H9 (cell line): ENCODE data around the gene NAPEPLD. TPM values are rescaled to one million over a fixed set of nuclear protein-coding genes. Genes with fewer than 3 reads are reported as not detected.

ENCODE experiments used
- DNase-seq: peaks from one replicate; pipeline ENCODE4 v3.0.0-alpha.2; 2017
- H2AFZ ChIP-seq: one replicate; pipeline ENCODE4 v1.6.1; 2013; ENCODE audit warnings: mild to moderate bottlenecking, low read length, control low read depth, moderate library complexity
- H2AK5ac ChIP-seq: 2 replicates; pipeline ENCODE4 v1.6.1; 2013; ENCODE audit warnings: low read length, control low read depth, mixed read lengths; ENCODE audit not compliant: insufficient read length
- H2BK120ac ChIP-seq: one replicate; pipeline ENCODE4 v1.6.1; 2013; ENCODE audit warnings: low read depth, mild to moderate bottlenecking, low read length, control low read depth, inconsistent platforms; ENCODE audit not compliant: poor library complexity, severe bottlenecking
- H2BK12ac ChIP-seq: 2 replicates; pipeline ENCODE4 v1.6.1; 2013; ENCODE audit warnings: low read length, control low read depth, mixed read lengths, low read depth; ENCODE audit not compliant: insufficient read length
- H2BK15ac ChIP-seq: 2 replicates; pipeline ENCODE4 v1.6.1; 2013; ENCODE audit warnings: low read depth, low read length, control low read depth
- H2BK20ac ChIP-seq: one replicate; pipeline ENCODE4 v1.6.1; 2013; ENCODE audit warnings: low read depth, mild to moderate bottlenecking, low read length, control low read depth, inconsistent platforms; ENCODE audit not compliant: poor library complexity, severe bottlenecking
- H2BK5ac ChIP-seq: 2 replicates; pipeline ENCODE4 v1.6.1; 2013; ENCODE audit warnings: low read length, control low read depth, mixed read lengths; ENCODE audit not compliant: insufficient read length
- H3K14ac ChIP-seq: 2 replicates; pipeline ENCODE4 v1.6.1; 2013; ENCODE audit warnings: low read length, control low read depth; ENCODE audit not compliant: insufficient read depth
- H3K18ac ChIP-seq: 2 replicates; pipeline ENCODE4 v1.6.1; 2013; ENCODE audit warnings: low read depth, mild to moderate bottlenecking, mixed read lengths, low read length, control low read depth; ENCODE audit not compliant: insufficient read length
- H3K23ac ChIP-seq: 2 replicates; pipeline ENCODE4 v1.6.1; 2013; ENCODE audit warnings: low read length, control low read depth, mixed read lengths, low read depth; ENCODE audit not compliant: insufficient read length
- H3K23me2 ChIP-seq: 2 replicates; pipeline ENCODE4 v1.6.1; 2013; ENCODE audit warnings: low read depth, mild to moderate bottlenecking, mixed read lengths, low read length, control low read depth; ENCODE audit not compliant: insufficient read length, poor library complexity, severe bottlenecking
- H3K27ac ChIP-seq: 2 replicates; pipeline ENCODE4 v1.5.1; 2013; ENCODE audit warnings: low read length, control low read depth, mixed read lengths, low read depth; ENCODE audit not compliant: insufficient read length
- H3K27me3 ChIP-seq: 2 replicates; pipeline ENCODE4 v1.6.1; 2013; ENCODE audit warnings: low read length, control low read depth, inconsistent platforms; ENCODE audit not compliant: insufficient read depth
- H3K4ac ChIP-seq: 2 replicates; pipeline ENCODE4 v1.6.1; 2013; ENCODE audit warnings: low read depth, mild to moderate bottlenecking, control low read depth, inconsistent platforms, low read length, moderate library complexity
- H3K4me1 ChIP-seq: 2 replicates; pipeline ENCODE4 v1.6.1; 2013; ENCODE audit warnings: low read length, control low read depth, inconsistent platforms; ENCODE audit not compliant: insufficient read depth
- H3K4me2 ChIP-seq: 2 replicates; pipeline ENCODE4 v1.6.1; 2013; ENCODE audit warnings: low read length, control low read depth, mixed read lengths; ENCODE audit not compliant: insufficient read length, insufficient read depth
- H3K56ac ChIP-seq: 2 replicates; pipeline ENCODE4 v1.6.1; 2013; ENCODE audit warnings: low read depth, mild to moderate bottlenecking, mixed read lengths, low read length, control low read depth; ENCODE audit not compliant: insufficient read length
- H3K79me1 ChIP-seq: 2 replicates; pipeline ENCODE4 v1.6.1; 2013; ENCODE audit warnings: low read depth, mild to moderate bottlenecking, moderate library complexity, low read length, control low read depth, inconsistent platforms; ENCODE audit not compliant: insufficient read depth, poor library complexity, severe bottlenecking
- H3K79me2 ChIP-seq: 2 replicates; pipeline ENCODE4 v1.6.1; 2013; ENCODE audit warnings: low read length, control low read depth, inconsistent platforms; ENCODE audit not compliant: insufficient read depth
- H3K9ac ChIP-seq: 2 replicates; pipeline ENCODE4 v1.6.1; 2013; ENCODE audit warnings: low read length, control low read depth, mixed read lengths; ENCODE audit not compliant: insufficient read length; ENCODE audit errors: extremely low read depth
- H3K9me3 ChIP-seq: one replicate; pipeline ENCODE4 v1.6.1; 2013; ENCODE audit warnings: low read depth, low read length, inconsistent platforms; ENCODE audit not compliant: control insufficient read depth
- H3T11ph ChIP-seq: one replicate; pipeline ENCODE4 v1.6.1; 2013; ENCODE audit warnings: mild to moderate bottlenecking, low read length, control low read depth, inconsistent platforms
- H4K20me1 ChIP-seq: one replicate; pipeline ENCODE4 v1.6.1; 2013; ENCODE audit not compliant: control insufficient read depth, insufficient read length, insufficient read depth
- H4K5ac ChIP-seq: 2 replicates; pipeline ENCODE4 v1.6.1; 2013; ENCODE audit warnings: low read depth, mild to moderate bottlenecking, mixed read lengths, low read length, control low read depth; ENCODE audit not compliant: insufficient read length
- H4K8ac ChIP-seq: replicated peaks from 2 replicates; pipeline ENCODE4 v1.6.1; 2013; ENCODE audit warnings: low read length, control low read depth, mixed read lengths, low read depth; ENCODE audit not compliant: insufficient read length
- H4K91ac ChIP-seq: 2 replicates; pipeline ENCODE4 v1.6.1; 2013; ENCODE audit warnings: low read depth, mild to moderate bottlenecking, moderate library complexity, mixed read lengths, low read length, control low read depth; ENCODE audit not compliant: insufficient read length
- H3K27ac Mint-ChIP-seq, 3 experiments: 2 replicates in 2 of 3; 3 replicates in 1 of 3; pipeline ENCODE4 v1.8.0; 2020 to 2021; ENCODE audit warnings: mixed read lengths in 3 of 3, mild to moderate bottlenecking in 1 of 3, moderate library complexity in 1 of 3
- H3K27me3 Mint-ChIP-seq: 2 replicates; pipeline ENCODE4 v1.8.0; 2021; ENCODE audit warnings: low read depth, mild to moderate bottlenecking, moderate library complexity, mixed read lengths
- H3K36me3 Mint-ChIP-seq, 3 experiments: 2 replicates in 2 of 3; 3 replicates in 1 of 3; pipeline ENCODE4 v1.8.0; 2020 to 2021; ENCODE audit warnings: low read depth in 3 of 3, mixed read lengths in 3 of 3; ENCODE audit not compliant: insufficient read depth in 1 of 3
- H3K4me1 Mint-ChIP-seq, 2 experiments: 2 replicates each; pipeline ENCODE4 v1.8.0; 2020; ENCODE audit warnings: mixed read lengths in 2 of 2
- H3K4me3 Mint-ChIP-seq, 2 experiments: 2 replicates in 1 of 2; 3 replicates in 1 of 2; pipeline ENCODE4 v1.8.0; 2020 to 2021; ENCODE audit warnings: mild to moderate bottlenecking in 2 of 2, mixed read lengths in 2 of 2, moderate library complexity in 1 of 2
- H3K9me3 Mint-ChIP-seq, 2 experiments: 2 replicates in 1 of 2; 3 replicates in 1 of 2; pipeline ENCODE4 v1.8.0; 2020; ENCODE audit warnings: mild to moderate bottlenecking in 2 of 2, mixed read lengths in 2 of 2, moderate library complexity in 1 of 2
- CTCF ChIP-seq: fragments of 200-600 bp; sonication (generic); conservative IDR thresholded peaks from 3 replicates; pipeline ENCODE4 v1.8.0; 2021; ENCODE audit warnings: antibody characterized with exemption, mild to moderate bottlenecking
- WGBS: extraction: QIAGEN DNeasy Blood & Tissue Kit; methylation state at CpG from one replicate; pipeline ENCODE4 v1.1.7; 2013; ENCODE audit warnings: missing lambda C conversion rate, low lambda C conversion rate, mixed read lengths; ENCODE audit not compliant: insufficient read length; ENCODE audit errors: extremely low coverage; 5-methylcytosine and 5-hydroxymethylcytosine counted together
- total RNA-seq: library from RNA; stranded (reverse); gene quantifications from 2 replicates; pipeline ENCODE4 v1.2.1, GENCODE V29; 2021

Gene NAPEPLD
- total RNA-seq, 1 experiment from 2014 or later: 9.3 TPM

GRCh38 chr7:103123529-103123928, 25.4 kb downstream of the NAPEPLD start:
- Histone ChIP-seq H2BK12ac (no peak overlapping the region), H3K9ac (no peak overlapping the region), H3K9me3 (no peaks in the 10 kb centered on the region), H3K56ac (no peak overlapping the region), H2BK15ac (no peak overlapping the region), H3K27me3 (no peaks in the 10 kb centered on the region), H3K4ac (no peak overlapping the region), H4K20me1 (no peaks in the 10 kb centered on the region), H2BK5ac (no peak overlapping the region), H3T11ph (no peak overlapping the region), H2AFZ (no peak overlapping the region), H3K27ac (no peak overlapping the region), H4K91ac (no peak overlapping the region), H3K18ac (no peak overlapping the region), H4K5ac (no peak overlapping the region), H4K8ac (no peak overlapping the region), H3K79me1 (peaks cover 3% of the 10 kb centered on the region), H2BK120ac (no peak overlapping the region), H2AK5ac (no peak overlapping the region), H3K4me2 (no peak overlapping the region), H3K23me2 (no peaks in the 10 kb centered on the region), H3K79me2 (no peaks in the 10 kb centered on the region; the same call in 1 of the 2 replicates), H3K23ac (no peak overlapping the region), H3K4me1 (no peaks in the 10 kb centered on the region), H3K14ac (no peak overlapping the region), H2BK20ac (no peak overlapping the region)
- Mint-ChIP-seq H3K4me1 (no peaks in the 10 kb centered on the region), H3K27me3 (no peaks in the 10 kb centered on the region), H3K36me3 (peaks cover 2 to 19% (median 17%) of the 10 kb centered on the region in 3 experiments; a peak in 6 of 7 replicates), H3K27ac (no peak overlapping the region), H3K9me3 (no peaks in the 10 kb centered on the region), H3K4me3 (no peak overlapping the region)
- no peak for TF ChIP-seq CTCF
- WGBS: no CpG with 5 or more reads among the region's 3 CpGs
- no peak for DNase-seq
